H1 (cell line): ENCODE measurements around the gene FARS2.

Experiments
- CBX5 ChIP-seq: fragments of 300-800, 300-1000 bp; sonication (generic); IDR thresholded peaks from 2 replicates; pipeline ENCODE4 v1.7.1; 2016; ENCODE audit warnings: antibody characterized with exemption, low read length, low read depth
- CHD2 ChIP-seq: IDR thresholded peaks from 2 replicates; pipeline ENCODE4 v1.6.1; 2012; ENCODE audit warnings: low read length, improper control_type of control experiment
- CREB1 ChIP-seq: IDR thresholded peaks from 2 replicates; pipeline ENCODE4 v1.6.1; 2012; ENCODE audit warnings: inconsistent platforms
- EP300 ChIP-seq, 2 experiments: IDR thresholded peaks; 1 replicate in 1 of 2; 2 replicates in 1 of 2; pipeline ENCODE4 v1.6.1; 2011 to 2012; ENCODE audit warnings: low read depth in 2 of 2, low read length in 2 of 2, mild to moderate bottlenecking in 2 of 2, borderline replicate concordance in 1 of 2, inconsistent platforms in 1 of 2, moderate library complexity in 1 of 2
- HDAC6 ChIP-seq: IDR thresholded peaks from one replicate; pipeline ENCODE4 v1.7.1; 2012; ENCODE audit warnings: low read depth, mild to moderate bottlenecking, inconsistent platforms, low read length, moderate library complexity
- KDM1A ChIP-seq: fragments of 200-600, 300-600 bp; sonication (generic); IDR thresholded peaks from 2 replicates; pipeline ENCODE4 v1.7.1; 2016; ENCODE audit warnings: mild to moderate bottlenecking, low read length, borderline replicate concordance
- KDM5A ChIP-seq: fragments of 200-600 bp; IDR thresholded peaks from 2 replicates; pipeline ENCODE4 v1.7.1; 2012; ENCODE audit warnings: mild to moderate bottlenecking, low read length, inconsistent platforms, mixed read lengths
- SUZ12 ChIP-seq: fragments of 200-600 bp; sonication (generic); IDR thresholded peaks from 2 replicates; pipeline ENCODE4 v1.6.1; 2012; ENCODE audit warnings: mild to moderate bottlenecking, inconsistent platforms, low read length, moderate library complexity, mixed read lengths
- TF ChIP-seq, protein P1 (sequence below), 3 experiments: IDR thresholded peaks; 1 replicate in 2 of 3; 2 replicates in 1 of 3; pipeline versions ENCODE4 v1.5.1 to v1.6.1; 2011; ENCODE audit warnings: low read length in 3 of 3, mild to moderate bottlenecking in 3 of 3, inconsistent platforms in 2 of 3, low read depth in 1 of 3, moderate library complexity in 1 of 3; ENCODE audit not compliant: insufficient read depth in 1 of 3; ENCODE audit errors: control extremely low read depth in 1 of 3

DNA sequence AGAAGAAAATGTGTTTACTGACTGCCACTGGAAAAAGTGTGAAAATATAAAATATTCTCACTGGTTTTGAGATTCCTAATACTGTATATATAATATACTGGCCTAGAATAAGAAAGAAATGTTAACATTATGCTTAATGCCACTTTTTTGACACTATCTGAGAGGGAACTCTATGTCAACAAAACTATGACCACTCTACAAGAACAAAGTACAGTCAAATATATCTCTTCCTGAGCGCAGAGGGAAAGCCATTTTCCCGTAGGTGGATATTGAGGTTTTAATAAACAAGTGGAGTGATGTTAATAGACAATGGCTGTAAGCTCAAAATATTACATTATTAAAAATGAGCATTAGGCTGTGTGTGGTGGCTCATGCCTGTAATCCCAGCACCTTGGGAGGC lies 25.5 kb upstream of the FARS2 start:
- TF ChIP-seq, protein P1, sequence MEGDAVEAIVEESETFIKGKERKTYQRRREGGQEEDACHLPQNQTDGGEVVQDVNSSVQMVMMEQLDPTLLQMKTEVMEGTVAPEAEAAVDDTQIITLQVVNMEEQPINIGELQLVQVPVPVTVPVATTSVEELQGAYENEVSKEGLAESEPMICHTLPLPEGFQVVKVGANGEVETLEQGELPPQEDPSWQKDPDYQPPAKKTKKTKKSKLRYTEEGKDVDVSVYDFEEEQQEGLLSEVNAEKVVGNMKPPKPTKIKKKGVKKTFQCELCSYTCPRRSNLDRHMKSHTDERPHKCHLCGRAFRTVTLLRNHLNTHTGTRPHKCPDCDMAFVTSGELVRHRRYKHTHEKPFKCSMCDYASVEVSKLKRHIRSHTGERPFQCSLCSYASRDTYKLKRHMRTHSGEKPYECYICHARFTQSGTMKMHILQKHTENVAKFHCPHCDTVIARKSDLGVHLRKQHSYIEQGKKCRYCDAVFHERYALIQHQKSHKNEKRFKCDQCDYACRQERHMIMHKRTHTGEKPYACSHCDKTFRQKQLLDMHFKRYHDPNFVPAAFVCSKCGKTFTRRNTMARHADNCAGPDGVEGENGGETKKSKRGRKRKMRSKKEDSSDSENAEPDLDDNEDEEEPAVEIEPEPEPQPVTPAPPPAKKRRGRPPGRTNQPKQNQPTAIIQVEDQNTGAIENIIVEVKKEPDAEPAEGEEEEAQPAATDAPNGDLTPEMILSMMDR (IDR thresholded peaks at IDR 0.05; ENCODE audit: control extremely low read depth in 1 of 3, insufficient read depth in 1 of 3, low read depth in 1 of 3, low read length in 3 of 3) = no peak
- TF ChIP-seq KDM5A = no peak
- no peak for TF ChIP-seq EP300 (IDR thresholded peaks at IDR 0.05; ENCODE audit: borderline replicate concordance in 1 of 2, low read depth in 2 of 2, low read length in 2 of 2)
- no peak for TF ChIP-seq SUZ12
- TF ChIP-seq CBX5 = no peak
- TF ChIP-seq CHD2 = no peak
- TF ChIP-seq KDM1A = no peak
- no peak for TF ChIP-seq HDAC6
- TF ChIP-seq CREB1 = no peak
